GM12874 (cell line): ENCODE data around the gene WNT5A.

Experiments used
- CTCF ChIP-seq: IDR thresholded peaks from 2 replicates; pipeline ENCODE4 v1.5.1; 2011; ENCODE audit warnings: low read depth, mild to moderate bottlenecking, control low read depth, low read length, moderate library complexity; ENCODE audit not compliant: insufficient read depth

The WNT5A gene

GRCh38 chr3:55441499-55441898 is 45.6 kb downstream of the WNT5A start:
- TF ChIP-seq CTCF = no peak

GRCh38 chr3:55440104-55440708 is 46.9 kb downstream of the WNT5A start:
- no peak for TF ChIP-seq CTCF

- TF ChIP-seq CTCF = no peak
These were observed 47.4 kb downstream of the WNT5A start for GRCh38 chr3:55439657-55440056.

- TF ChIP-seq CTCF = no peak
These were observed 50.5 kb downstream of the WNT5A start for GRCh38 chr3:55436644-55437043.

- TF ChIP-seq CTCF = no peak
These were observed 51.6 kb downstream of the WNT5A start for GRCh38 chr3:55435491-55435890.

- peak; percentile 78 for TF ChIP-seq CTCF
These were observed 52.3 kb downstream of the WNT5A start for GRCh38 chr3:55434789-55435188.

GRCh38 chr3:55431041-55431440 is 56.1 kb downstream of the WNT5A start:
- no peak for TF ChIP-seq CTCF

GRCh38 chr3:55427739-55428138 is 59.4 kb downstream of the WNT5A start:
- no peak for TF ChIP-seq CTCF
